ENCODE measurements around the gene PTPN6.

The PTPN6 gene

GRCh38 chr12:6978188-6978587 is 27.0 kb downstream of the PTPN6 start:
- no peaks in the 10 kb centered on the region for H3K9me3 ChIP-seq (ENCODE audit: control extremely low read depth in 1 of 5, control insufficient read depth in 4 of 5, insufficient read depth in 2 of 5, low read depth in 1 of 5, low read length in 4 of 5)
- H3K27me3 ChIP-seq (replicated peaks in 2 of 5; ENCODE audit: control insufficient read depth in 4 of 5, insufficient read depth in 5 of 5, low read length in 4 of 5), result no peaks in the 10 kb centered on the region
- ChIA-PET CTCF (interaction anchor here (1.4 to 2.3 kb wide), 3 partner anchors 13 to 33 kb away, joined by 3 to 10 read pairs (median 4); no protein-coding TSS in a partner anchor), POLR2A (interaction anchor here (0.7 kb wide), 1 partner anchor 90 kb away, joined by 3 read pairs; no protein-coding TSS in a partner anchor)
- H3K4me1 ChIP-seq (ENCODE audit: control extremely low read depth in 1 of 4, control insufficient read depth in 4 of 4, insufficient read depth in 4 of 4, low read length in 3 of 4), result peaks cover 0 to 3% (median 0%) of the 10 kb centered on the region in 4 experiments
- H3K36me3 ChIP-seq (ENCODE audit: control insufficient read depth in 4 of 4, insufficient read depth in 4 of 4, low read length in 3 of 4), result peaks cover 25 to 92% (median 85%) of the 10 kb centered on the region in 4 experiments
- no peak overlapping the region for H3K4me3 ChIP-seq (ENCODE audit: control insufficient read depth in 1 of 7, extremely low read depth in 1 of 7, insufficient read depth in 4 of 7, low read depth in 2 of 7, low read length in 6 of 7)
- WGBS (ENCODE audit: insufficient coverage), result 100% methylated on average over 4 of the region's 6 CpGs
- H3K27ac ChIP-seq (ENCODE audit: insufficient read depth in 1 of 2, low read depth in 1 of 2, low read length in 2 of 2, poor library complexity in 1 of 2, severe bottlenecking in 2 of 2), result no peak overlapping the region
- no peak for DNase-seq

DNA sequence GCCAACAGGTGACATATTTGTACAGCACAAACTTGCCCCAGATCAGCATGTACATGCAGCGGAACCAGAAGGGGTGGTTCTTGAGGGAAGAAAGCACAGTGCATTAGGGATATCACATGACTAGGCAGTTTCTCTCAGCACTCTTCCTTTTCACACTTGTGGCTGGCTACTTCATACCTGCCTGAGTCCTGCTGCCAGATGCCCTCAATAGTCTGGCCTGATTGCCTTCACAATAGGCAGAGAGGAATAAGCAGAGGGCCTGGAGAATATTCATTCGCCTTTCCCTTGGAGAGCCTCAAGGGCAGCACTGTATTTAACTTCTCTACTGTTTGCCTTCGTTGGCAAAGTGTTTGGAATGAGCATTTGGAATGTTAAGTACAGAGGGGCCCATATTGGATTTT is 27.5 kb downstream of the PTPN6 start:
- CTCF ChIA-PET, result interaction anchor here (2.0 to 2.3 kb wide), 2 partner anchors 14 to 21 kb away, joined by 4 to 10 read pairs; no protein-coding TSS in a partner anchor
- H3K9me3 ChIP-seq (ENCODE audit: control extremely low read depth in 1 of 5, control insufficient read depth in 4 of 5, insufficient read depth in 2 of 5, low read depth in 1 of 5, low read length in 4 of 5), result no peaks in the 10 kb centered on the region
- no peaks in the 10 kb centered on the region for H3K27me3 ChIP-seq (replicated peaks in 2 of 5; ENCODE audit: control insufficient read depth in 4 of 5, insufficient read depth in 5 of 5, low read length in 4 of 5)
- H3K4me3 ChIP-seq (ENCODE audit: control insufficient read depth in 1 of 7, extremely low read depth in 1 of 7, insufficient read depth in 4 of 7, low read depth in 2 of 7, low read length in 6 of 7), result no peak overlapping the region
- peak overlapping the region in 1 of 2 experiments; percentile 37 for H3K27ac ChIP-seq (ENCODE audit: insufficient read depth in 1 of 2, low read depth in 1 of 2, low read length in 2 of 2, poor library complexity in 1 of 2, severe bottlenecking in 2 of 2)
- peak in 1 of 3 donors; percentile 18 for DNase-seq
- POLR2A ChIA-PET, result interaction anchor here (0.7 kb wide), 1 partner anchor 90 kb away, joined by 3 read pairs; no protein-coding TSS in a partner anchor
- 100% methylated on average over 1 of the region's 3 CpGs for WGBS (ENCODE audit: insufficient coverage)
- peaks cover 0 to 3% (median 0%) of the 10 kb centered on the region in 4 experiments for H3K4me1 ChIP-seq (ENCODE audit: control extremely low read depth in 1 of 4, control insufficient read depth in 4 of 4, insufficient read depth in 4 of 4, low read length in 3 of 4)
- H3K36me3 ChIP-seq (ENCODE audit: control insufficient read depth in 4 of 4, insufficient read depth in 4 of 4, low read length in 3 of 4), result peaks cover 27 to 96% (median 86%) of the 10 kb centered on the region in 4 experiments

DNA sequence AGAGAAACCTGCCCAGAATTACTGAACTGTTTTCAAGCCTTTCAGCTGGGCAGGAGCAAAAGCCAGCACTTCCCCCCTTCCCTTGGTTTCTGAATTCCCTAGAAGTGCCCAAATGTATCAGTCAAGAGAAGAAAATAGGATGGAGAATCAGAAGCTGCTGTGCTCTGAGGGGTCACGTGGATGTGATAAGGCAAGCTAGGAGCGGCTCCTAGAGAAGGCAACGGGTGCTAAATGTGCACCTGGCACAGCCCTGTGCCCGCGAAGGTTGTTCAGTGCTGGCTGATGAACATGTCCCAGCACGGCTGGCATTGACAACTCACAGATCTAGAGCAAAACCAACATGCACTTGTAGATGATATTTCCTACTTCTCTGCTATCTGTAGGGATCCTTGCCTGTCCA is 27.9 kb downstream of the PTPN6 start:
- Histone ChIP-seq H3K27ac (ENCODE audit: insufficient read depth in 1 of 2, low read depth in 1 of 2, low read length in 2 of 2, poor library complexity in 1 of 2, severe bottlenecking in 2 of 2) (peak overlapping the region in 1 of 2 experiments; percentile 37), H3K27me3 (replicated peaks in 2 of 5; ENCODE audit: control insufficient read depth in 4 of 5, insufficient read depth in 5 of 5, low read length in 4 of 5) (no peaks in the 10 kb centered on the region), H3K4me1 (ENCODE audit: control extremely low read depth in 1 of 4, control insufficient read depth in 4 of 4, insufficient read depth in 4 of 4, low read length in 3 of 4) (peaks cover 0 to 3% (median 0%) of the 10 kb centered on the region in 4 experiments), H3K9me3 (ENCODE audit: control extremely low read depth in 1 of 5, control insufficient read depth in 4 of 5, insufficient read depth in 2 of 5, low read depth in 1 of 5, low read length in 4 of 5) (no peaks in the 10 kb centered on the region), H3K4me3 (ENCODE audit: control insufficient read depth in 1 of 7, extremely low read depth in 1 of 7, insufficient read depth in 4 of 7, low read depth in 2 of 7, low read length in 6 of 7) (no peak overlapping the region), H3K36me3 (ENCODE audit: control insufficient read depth in 4 of 4, insufficient read depth in 4 of 4, low read length in 3 of 4) (peaks cover 27 to 96% (median 85%) of the 10 kb centered on the region in 4 experiments)
- ChIA-PET POLR2A (interaction anchor here (0.7 kb wide), 1 partner anchor 89 kb away, joined by 3 read pairs; no protein-coding TSS in a partner anchor), CTCF (interaction anchor here (1.1 to 2.3 kb wide), 3 partner anchors 14 to 39 kb away, joined by 3 to 10 read pairs (median 4); no protein-coding TSS in a partner anchor)
- WGBS (ENCODE audit: insufficient coverage), result 97% methylated on average over 3 of the region's 6 CpGs
- no peak for DNase-seq

DNA sequence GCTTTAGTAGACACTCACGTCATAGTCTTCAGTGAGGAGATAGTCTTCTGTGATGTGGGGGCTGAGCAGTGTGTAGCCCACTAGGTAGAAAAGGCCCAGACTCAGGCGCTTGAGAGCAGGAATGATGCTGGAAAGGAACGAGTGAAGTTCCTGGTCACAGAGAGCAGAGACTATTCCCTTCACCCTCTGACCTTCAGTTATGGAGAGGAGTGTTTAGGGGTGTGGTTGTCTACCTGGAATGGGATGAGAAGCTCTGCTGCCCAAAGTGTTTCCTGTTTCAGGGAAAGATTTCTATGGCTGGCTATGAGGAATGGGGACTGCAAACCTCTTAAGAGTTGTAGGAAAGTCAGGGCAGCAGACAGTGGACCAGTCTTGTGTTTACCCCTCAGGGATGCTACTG is 28.3 kb downstream of the PTPN6 start:
- POLR2A ChIA-PET, result no interaction called here
- Histone ChIP-seq H3K9me3 (ENCODE audit: control extremely low read depth in 1 of 5, control insufficient read depth in 4 of 5, insufficient read depth in 2 of 5, low read depth in 1 of 5, low read length in 4 of 5) (no peaks in the 10 kb centered on the region), H3K27ac (ENCODE audit: insufficient read depth in 1 of 2, low read depth in 1 of 2, low read length in 2 of 2, poor library complexity in 1 of 2, severe bottlenecking in 2 of 2) (no peak overlapping the region), H3K4me3 (ENCODE audit: control insufficient read depth in 1 of 7, extremely low read depth in 1 of 7, insufficient read depth in 4 of 7, low read depth in 2 of 7, low read length in 6 of 7) (no peak overlapping the region), H3K4me1 (ENCODE audit: control extremely low read depth in 1 of 4, control insufficient read depth in 4 of 4, insufficient read depth in 4 of 4, low read length in 3 of 4) (peaks cover 0 to 3% (median 0%) of the 10 kb centered on the region in 4 experiments), H3K27me3 (replicated peaks in 2 of 5; ENCODE audit: control insufficient read depth in 4 of 5, insufficient read depth in 5 of 5, low read length in 4 of 5) (no peaks in the 10 kb centered on the region), H3K36me3 (ENCODE audit: control insufficient read depth in 4 of 4, insufficient read depth in 4 of 4, low read length in 3 of 4) (peaks cover 27 to 96% (median 84%) of the 10 kb centered on the region in 4 experiments)
- no peak for DNase-seq
- WGBS (ENCODE audit: insufficient coverage), result 100% methylated on average over 3 of the region's 3 CpGs
- CTCF ChIA-PET, result interaction anchor here (1.1 to 2.3 kb wide), 2 partner anchors 20 to 40 kb away, joined by 3 to 10 read pairs; no protein-coding TSS in a partner anchor

DNA sequence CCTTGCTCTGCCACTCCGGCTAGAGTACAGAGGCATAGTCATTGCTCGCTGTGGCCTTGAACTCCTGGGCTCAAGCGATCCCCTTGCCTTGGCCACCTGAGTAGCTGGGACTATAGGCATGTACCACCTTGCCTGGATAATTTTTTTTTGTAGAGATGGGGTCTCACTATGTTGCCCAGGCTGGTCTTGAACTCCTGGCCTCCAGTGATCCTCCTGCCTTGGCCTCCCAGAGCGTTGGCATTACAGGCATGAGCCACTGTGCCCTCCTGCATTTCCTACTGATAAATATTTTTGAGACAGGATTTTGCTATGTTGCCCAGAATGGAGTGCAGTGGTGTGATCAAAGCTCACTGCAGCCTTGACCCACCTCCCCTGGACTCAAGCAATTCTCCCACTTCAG is 28.9 kb downstream of the PTPN6 start:
- Histone ChIP-seq H3K9me3 (ENCODE audit: control extremely low read depth in 1 of 5, control insufficient read depth in 4 of 5, insufficient read depth in 2 of 5, low read depth in 1 of 5, low read length in 4 of 5) (no peaks in the 10 kb centered on the region), H3K36me3 (ENCODE audit: control insufficient read depth in 4 of 4, insufficient read depth in 4 of 4, low read length in 3 of 4) (peaks cover 24 to 94% (median 81%) of the 10 kb centered on the region in 4 experiments), H3K4me1 (ENCODE audit: control extremely low read depth in 1 of 4, control insufficient read depth in 4 of 4, insufficient read depth in 4 of 4, low read length in 3 of 4) (peaks cover 0 to 3% (median 0%) of the 10 kb centered on the region in 4 experiments), H3K27ac (ENCODE audit: insufficient read depth in 1 of 2, low read depth in 1 of 2, low read length in 2 of 2, poor library complexity in 1 of 2, severe bottlenecking in 2 of 2) (peak overlapping the region in 1 of 2 experiments; percentile 3), H3K27me3 (replicated peaks in 2 of 5; ENCODE audit: control insufficient read depth in 4 of 5, insufficient read depth in 5 of 5, low read length in 4 of 5) (no peaks in the 10 kb centered on the region), H3K4me3 (ENCODE audit: control insufficient read depth in 1 of 7, extremely low read depth in 1 of 7, insufficient read depth in 4 of 7, low read depth in 2 of 7, low read length in 6 of 7) (no peak overlapping the region)
- ChIA-PET CTCF (interaction anchor here (1.1 kb wide), 1 partner anchor 40 kb away, joined by 3 read pairs; no protein-coding TSS in a partner anchor), POLR2A (no interaction called here)
- no peak for DNase-seq
- WGBS (ENCODE audit: insufficient coverage), result 100% methylated on average over 3 of the region's 4 CpGs

DNA sequence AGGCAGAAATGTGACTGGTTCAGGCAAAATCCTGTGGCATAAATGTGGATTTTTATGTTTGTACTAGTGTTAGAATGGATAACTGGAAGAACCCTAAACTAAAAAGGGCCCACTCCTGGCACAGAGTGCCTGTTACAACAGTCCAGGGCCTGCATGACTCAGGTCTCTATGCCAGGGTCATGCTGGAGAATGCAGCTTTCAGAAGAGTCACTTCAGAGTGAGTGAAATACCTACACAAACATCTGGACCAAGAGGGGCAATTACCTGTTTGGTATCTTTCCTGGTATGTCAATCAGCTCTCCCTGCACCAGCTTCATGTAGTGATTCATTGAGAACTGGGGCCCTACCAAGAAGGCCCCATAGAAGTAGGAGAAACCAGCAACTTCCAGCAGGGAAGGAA is 29.6 kb downstream of the PTPN6 start:
- no peak for DNase-seq
- ChIA-PET POLR2A (no interaction called here), CTCF (no interaction called here)
- no peak overlapping the region for H3K4me3 ChIP-seq (ENCODE audit: control insufficient read depth in 1 of 7, extremely low read depth in 1 of 7, insufficient read depth in 4 of 7, low read depth in 2 of 7, low read length in 6 of 7)
- H3K9me3 ChIP-seq (ENCODE audit: control extremely low read depth in 1 of 5, control insufficient read depth in 4 of 5, insufficient read depth in 2 of 5, low read depth in 1 of 5, low read length in 4 of 5), result no peaks in the 10 kb centered on the region
- peaks cover 0 to 3% (median 0%) of the 10 kb centered on the region in 4 experiments for H3K4me1 ChIP-seq (ENCODE audit: control extremely low read depth in 1 of 4, control insufficient read depth in 4 of 4, insufficient read depth in 4 of 4, low read length in 3 of 4)
- peaks cover 24 to 87% (median 74%) of the 10 kb centered on the region in 4 experiments for H3K36me3 ChIP-seq (ENCODE audit: control insufficient read depth in 4 of 4, insufficient read depth in 4 of 4, low read length in 3 of 4)
- H3K27ac ChIP-seq (ENCODE audit: insufficient read depth in 1 of 2, low read depth in 1 of 2, low read length in 2 of 2, poor library complexity in 1 of 2, severe bottlenecking in 2 of 2), result peak overlapping the region in 1 of 2 experiments; percentile 3
- no peaks in the 10 kb centered on the region for H3K27me3 ChIP-seq (replicated peaks in 2 of 5; ENCODE audit: control insufficient read depth in 4 of 5, insufficient read depth in 5 of 5, low read length in 4 of 5)

Measured in common myeloid progenitor, CD34-positive (primary cell).